HepG2 (cell line): ENCODE results near the gene SIK3. TPM values are rescaled to one million over a fixed set of nuclear protein-coding genes. Genes with fewer than 3 reads are reported as not detected.

Experiments
- ASH2L ChIP-seq: fragments of 300-600, 200-600 bp; sonication (generic); IDR thresholded peaks from 2 replicates; pipeline ENCODE4 v1.7.0; 2017; ENCODE audit warnings: low read depth, mild to moderate bottlenecking, moderate library complexity, mixed read lengths, low read length; ENCODE audit not compliant: insufficient read length
- CEBPG ChIP-seq: IDR thresholded peaks from 2 replicates; pipeline ENCODE4 v1.6.1; 2016
- CSRNP2 ChIP-seq: sonication (generic); formaldehyde crosslinking; conservative IDR thresholded peaks from 2 replicates; pipeline ENCODE4 v1.8.0; 2022; ENCODE audit warnings: low read depth, missing genetic modification reagents
- HDAC1 ChIP-seq: sonication (generic); formaldehyde crosslinking; IDR thresholded peaks from 2 replicates; pipeline ENCODE4 v1.5.1; 2020; ENCODE audit warnings: mild to moderate bottlenecking, missing genetic modification reagents
- HOXA3 ChIP-seq: sonication (generic); formaldehyde crosslinking; IDR thresholded peaks from 2 replicates; pipeline ENCODE4 v1.5.0; 2020; ENCODE audit warnings: missing genetic modification reagents
- NFIB ChIP-seq: sonication (generic); formaldehyde crosslinking; IDR thresholded peaks from 2 replicates; pipeline ENCODE4 v1.9.0; 2021; ENCODE audit warnings: missing genetic modification reagents, mild to moderate bottlenecking, borderline replicate concordance
- NFYC ChIP-seq: IDR thresholded peaks from 2 replicates; pipeline ENCODE4 v1.6.1; 2016; ENCODE audit warnings: missing genetic modification reagents, missing compliant biosample characterization
- PAF1 ChIP-seq: IDR thresholded peaks from 2 replicates; pipeline ENCODE4 v1.6.1; 2016; ENCODE audit warnings: missing genetic modification reagents, missing compliant biosample characterization
- PRDM15 ChIP-seq: sonication (generic); formaldehyde crosslinking; IDR thresholded peaks from 2 replicates; pipeline ENCODE4 v1.4.0; 2020; ENCODE audit warnings: missing genetic modification reagents
- SMYD3 ChIP-seq: sonication (generic); formaldehyde crosslinking; IDR thresholded peaks from 2 replicates; pipeline ENCODE4 v1.8.1; 2023; ENCODE audit warnings: mild to moderate bottlenecking, missing genetic modification reagents
- SSRP1 ChIP-seq: IDR thresholded peaks from 2 replicates; pipeline ENCODE4 v1.6.1; 2016; ENCODE audit warnings: control low read depth
- TSC22D2 ChIP-seq: sonication (generic); formaldehyde crosslinking; IDR thresholded peaks from 2 replicates; pipeline ENCODE4 v1.5.1; 2020; ENCODE audit warnings: missing genetic modification reagents, mild to moderate bottlenecking, borderline replicate concordance
- ZNF17 ChIP-seq: sonication (generic); formaldehyde crosslinking; IDR thresholded peaks from 2 replicates; pipeline ENCODE4 v1.5.0; 2020; ENCODE audit warnings: mild to moderate bottlenecking, missing genetic modification reagents
- ZNF20 ChIP-seq: sonication (generic); formaldehyde crosslinking; IDR thresholded peaks from 2 replicates; pipeline ENCODE4 v1.4.0; 2020; ENCODE audit warnings: mild to moderate bottlenecking, moderate library complexity, missing genetic modification reagents
- ZNF30 ChIP-seq: sonication (generic); formaldehyde crosslinking; IDR thresholded peaks from 2 replicates; pipeline ENCODE4 v1.5.0; 2020; ENCODE audit warnings: mild to moderate bottlenecking, missing genetic modification reagents
- ZNF335 ChIP-seq: sonication (generic); formaldehyde crosslinking; IDR thresholded peaks from 2 replicates; pipeline ENCODE4 v1.4.0; 2020; ENCODE audit warnings: missing genetic modification reagents
- ZNF451 ChIP-seq: sonication (generic); formaldehyde crosslinking; IDR thresholded peaks from 2 replicates; pipeline ENCODE4 v1.5.0; 2020; ENCODE audit warnings: mild to moderate bottlenecking, missing genetic modification reagents
- ZNF607 ChIP-seq: sonication (generic); formaldehyde crosslinking; IDR thresholded peaks from 2 replicates; pipeline ENCODE4 v1.5.1; 2020; ENCODE audit warnings: missing genetic modification reagents, mild to moderate bottlenecking, borderline replicate concordance
- ZNF616 ChIP-seq: sonication (generic); formaldehyde crosslinking; IDR thresholded peaks from 2 replicates; pipeline ENCODE4 v1.5.0; 2020; ENCODE audit warnings: low read depth, mild to moderate bottlenecking, missing genetic modification reagents
- ZNF619 ChIP-seq: sonication (generic); formaldehyde crosslinking; IDR thresholded peaks from 2 replicates; pipeline ENCODE4 v1.4.0; 2020; ENCODE audit warnings: mild to moderate bottlenecking, missing genetic modification reagents
- ZNF703 ChIP-seq: sonication (generic); formaldehyde crosslinking; IDR thresholded peaks from 2 replicates; pipeline ENCODE4 v1.5.1; 2020; ENCODE audit warnings: missing genetic modification reagents, mild to moderate bottlenecking, moderate library complexity, borderline replicate concordance
- ZNF766 ChIP-seq: sonication (generic); formaldehyde crosslinking; IDR thresholded peaks from 2 replicates; pipeline ENCODE4 v1.5.0; 2020; ENCODE audit warnings: missing genetic modification reagents, borderline replicate concordance
- ZNF782 ChIP-seq: sonication (generic); formaldehyde crosslinking; IDR thresholded peaks from 2 replicates; pipeline ENCODE4 v1.4.0; 2020; ENCODE audit warnings: missing genetic modification reagents, mild to moderate bottlenecking, borderline replicate concordance
- ZNF788 ChIP-seq: sonication (generic); formaldehyde crosslinking; IDR thresholded peaks from 2 replicates; pipeline ENCODE4 v1.5.0; 2020; ENCODE audit warnings: mild to moderate bottlenecking, missing genetic modification reagents, borderline replicate concordance
- polyA plus RNA-seq, 8 experiments: library from polyadenylated mRNA; depleted of rRNA in 3 of 8; stranded (reverse) in 7 of 8; unstranded in 1 of 8; fragments of >200 nt; fragmentation: Illumina TruSeq in 4 of 8; extraction: Trizol in 4 of 8; gene quantifications; 2 replicates each; pipeline versions ENCODE4 v1.2.1 to v1.2.3, GENCODE V29; 2011 to 2016; ENCODE audit warnings: low read depth in 4 of 8, missing spikeins in 1 of 8, mixed read lengths in 1 of 8; ENCODE audit not compliant: insufficient read depth in 1 of 8
- total RNA-seq, 5 experiments: library from RNA; depleted of rRNA; stranded (reverse); fragments of >200 nt; fragmentation: Illumina TruSeq; extraction: Trizol; gene quantifications; 2 replicates each; pipeline ENCODE4 v1.2.3, GENCODE V29; 2016; ENCODE audit warnings: low read depth in 1 of 5
- TF ChIP-seq, protein P1 (sequence below): sonication (generic); formaldehyde crosslinking; IDR thresholded peaks from 2 replicates; pipeline ENCODE4 v1.5.1; 2020; ENCODE audit warnings: mild to moderate bottlenecking, missing genetic modification reagents, moderate library complexity

Gene SIK3
- total and polyA plus RNA-seq, 2 of the 13 experiments (the other 11 are each of a cell fraction or from before 2014, with no cell fraction given), result 5.7 to 9.8 TPM

GRCh38 chr11:117143871-117144476, 45.7 kb upstream of the SIK3 start, which contains the start of gene PAFAH1B2 (continued):
- TF ChIP-seq ZNF619 (CRISPR knock-in tag) (peak; percentile 76), SSRP1 (CRISPR knock-in tag) (no peak), ZNF335 (CRISPR knock-in tag) (peak; percentile 44; the same call in 1 of the 2 replicates), SMYD3 (CRISPR knock-in tag) (no peak), ZNF30 (no peak), ZNF616 (CRISPR knock-in tag) (0 out of 2 replicates have a peak, but pooled peaks have one; percentile 19), HOXA3 (peak; percentile 90), ZNF782 (CRISPR knock-in tag) (peak; percentile 77; the same call in 1 of the 2 replicates), TSC22D2 (CRISPR knock-in tag) (no peak; the same call in 1 of the 2 replicates), ZNF766 (CRISPR knock-in tag) (0 out of 2 replicates have a peak, but pooled peaks have one; percentile 7), NFIB (CRISPR knock-in tag) (no peak), ZNF703 (CRISPR knock-in tag) (no peak), ZNF20 (CRISPR knock-in tag) (peak; percentile 60; the same call in 1 of the 2 replicates), ZNF788 (CRISPR knock-in tag) (peak; percentile 68), ZNF607 (CRISPR knock-in tag) (peak; percentile 88), PRDM15 (CRISPR knock-in tag) (peak; percentile 41; the same call in 1 of the 2 replicates), HDAC1 (CRISPR knock-in tag) (peak; percentile 92), CSRNP2 (CRISPR knock-in tag) (0 out of 2 replicates have a peak, but pooled peaks have one; percentile 55), CEBPG (CRISPR knock-in tag) (peak; percentile 22; the same call in 1 of the 2 replicates), ZNF17 (CRISPR knock-in tag) (no peak), ASH2L (peak; percentile 83), NFYC (peak; percentile 53), ZNF451 (CRISPR knock-in tag) (no peak), PAF1 (CRISPR knock-in tag) (no peak)
- TF ChIP-seq, protein P1, sequence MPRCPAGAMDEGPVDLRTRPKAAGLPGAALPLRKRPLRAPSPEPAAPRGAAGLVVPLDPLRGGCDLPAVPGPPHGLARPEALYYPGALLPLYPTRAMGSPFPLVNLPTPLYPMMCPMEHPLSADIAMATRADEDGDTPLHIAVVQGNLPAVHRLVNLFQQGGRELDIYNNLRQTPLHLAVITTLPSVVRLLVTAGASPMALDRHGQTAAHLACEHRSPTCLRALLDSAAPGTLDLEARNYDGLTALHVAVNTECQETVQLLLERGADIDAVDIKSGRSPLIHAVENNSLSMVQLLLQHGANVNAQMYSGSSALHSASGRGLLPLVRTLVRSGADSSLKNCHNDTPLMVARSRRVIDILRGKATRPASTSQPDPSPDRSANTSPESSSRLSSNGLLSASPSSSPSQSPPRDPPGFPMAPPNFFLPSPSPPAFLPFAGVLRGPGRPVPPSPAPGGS (CRISPR knock-in tag), result peak; percentile 89
